ENCODE measurements around the gene PACS2. TPM values are rescaled to one million over a fixed set of nuclear protein-coding genes. Genes with fewer than 3 reads are reported as not detected.
A peak's percentile ranks its signal among the peaks of the same experiment; 100 is the strongest.

Gene PACS2
- total and polyA plus RNA-seq, 2 of the 8 experiments (the other 6 are each of a cell fraction or from before 2014, with no cell fraction given), result 38.0 to 62.8 TPM

GRCh38 chr14:105300542-105301102 is 13.9 kb upstream of the PACS2 start, which contains the start of gene BRF1 (continued):
- peak; percentile 86; the same call in 1 of the 2 replicates for TF ChIP-seq RBBP5 (IDR thresholded peaks at IDR 0.05; ENCODE audit: borderline replicate concordance, low read depth, low read length)
- TF ChIP-seq JUN (IDR thresholded peaks at IDR 0.05; ENCODE audit: low read depth, low read length), result no peak
- no peak for TF ChIP-seq CEBPB (IDR thresholded peaks at IDR 0.05; ENCODE audit: low read depth, low read length)
- no peak for TF ChIP-seq MAFK (IDR thresholded peaks at IDR 0.05; ENCODE audit: low read depth, low read length)
- no peak for TF ChIP-seq RAD21 (IDR thresholded peaks at IDR 0.05 in 1 of 2, conservative IDR thresholded peaks at IDR 0.05 in 1 of 2; ENCODE audit: low read depth in 2 of 2, low read length in 2 of 2)
- no peak for TF ChIP-seq CTBP2 (IDR thresholded peaks at IDR 0.05; ENCODE audit: borderline replicate concordance, insufficient read depth, insufficient read length, low read length)
- no peak for TF ChIP-seq POU5F1 (IDR thresholded peaks at IDR 0.05; ENCODE audit: low read depth, low read length)
- no peak for TF ChIP-seq ATF2 (IDR thresholded peaks at IDR 0.05; ENCODE audit: low read length)
- TF ChIP-seq POLR2AphosphoS5 (IDR thresholded peaks at IDR 0.05; ENCODE audit: low read depth, low read length), result no peak; the same call in 1 of the 2 replicates
- TF ChIP-seq SUZ12 (IDR thresholded peaks at IDR 0.05; ENCODE audit: low read length), result no peak
- no peak for TF ChIP-seq E2F6 (IDR thresholded peaks at IDR 0.05)
- TF ChIP-seq ASH2L (IDR thresholded peaks at IDR 0.05; ENCODE audit: low read length), result no peak
- no peak for TF ChIP-seq YY1 (IDR thresholded peaks at IDR 0.05; ENCODE audit: low read depth, low read length)
- TF ChIP-seq POLR2A (IDR thresholded peaks at IDR 0.05; ENCODE audit: control extremely low read depth in 1 of 2, low read depth in 2 of 2, low read length in 2 of 2), result peak in 1 of 2 experiments; percentile 60; a peak in 1 of 3 replicates
- TF ChIP-seq BRCA1 (IDR thresholded peaks at IDR 0.05; ENCODE audit: low read depth, low read length), result peak; percentile 69; the same call in 1 of the 2 replicates
- TF ChIP-seq EZH2 (IDR thresholded peaks at IDR 0.05; ENCODE audit: low read depth, low read length, severe bottlenecking), result no peak
- no peak for TF ChIP-seq JUND (IDR thresholded peaks at IDR 0.05; ENCODE audit: low read length)
- no peak for TF ChIP-seq TCF12 (IDR thresholded peaks at IDR 0.05; ENCODE audit: low read depth, low read length)
- no peak for TF ChIP-seq RXRA (IDR thresholded peaks at IDR 0.05; ENCODE audit: insufficient read depth, low read depth, low read length)
- TF ChIP-seq NANOG (IDR thresholded peaks at IDR 0.05; ENCODE audit: insufficient read depth, low read depth, low read length, poor library complexity, severe bottlenecking), result no peak
- no peak for TF ChIP-seq ATF3 (IDR thresholded peaks at IDR 0.05; ENCODE audit: insufficient read depth, low read depth, low read length)
- no peak for TF ChIP-seq GTF2F1 (IDR thresholded peaks at IDR 0.05; ENCODE audit: borderline replicate concordance, low read depth, low read length)

Data from H1 (cell line).